OCI-LY3 (cell line): ENCODE measurements around the gene HAP1.

Experiments
- H2AFZ ChIP-seq: fragments of 200-600, 300-600 bp; shearing (Covaris generic); 2 replicates; pipeline ENCODE4 v1.6.0; 2014; ENCODE audit warnings: antibody characterized with exemption, low read depth, low read length
- H3K27ac ChIP-seq: fragments of 200-600, 300-600 bp; sonication (generic); 2 replicates; pipeline ENCODE4 v1.5.1; 2014; ENCODE audit warnings: mild to moderate bottlenecking, low read length, moderate library complexity, mixed read lengths
- H3K27me3 ChIP-seq: fragments of 200-600, 300-600 bp; sonication (generic); 2 replicates; pipeline ENCODE4 v1.6.1; 2014; ENCODE audit warnings: low read depth, low read length, mixed read lengths
- H3K36me3 ChIP-seq: fragments of 200-600, 300-600 bp; sonication (generic); replicated peaks from 2 replicates; pipeline ENCODE3; 2014; ENCODE audit warnings: low read depth, low read length, mixed read lengths
- H3K4me1 ChIP-seq: fragments of 300-600, 200-600 bp; sonication (generic); 2 replicates; pipeline ENCODE4 v1.6.1; 2014; ENCODE audit warnings: low read length, mixed read lengths
- H3K4me2 ChIP-seq: fragments of 200-600, 300-600 bp; sonication (generic); 2 replicates; pipeline ENCODE4 v1.6.1; 2014; ENCODE audit warnings: low read length, mixed read lengths
- H3K4me3 ChIP-seq: fragments of 300-600, 200-600 bp; sonication (generic); 2 replicates; pipeline ENCODE4 v1.5.1; 2014; ENCODE audit warnings: antibody characterized with exemption, mild to moderate bottlenecking, low read length, moderate library complexity
- H3K79me2 ChIP-seq: fragments of 300-600, 200-600 bp; shearing (Covaris generic); 2 replicates; pipeline ENCODE4 v1.6.1; 2014; ENCODE audit warnings: mild to moderate bottlenecking, low read length, mixed read lengths
- H3K9ac ChIP-seq: fragments of 300-600, 200-600 bp; shearing (Covaris generic); 2 replicates; pipeline ENCODE4 v1.6.0; 2014; ENCODE audit warnings: mild to moderate bottlenecking, low read length, moderate library complexity
- H3K9me3 ChIP-seq: fragments of 200-600, 300-600 bp; shearing (Covaris generic); 2 replicates; pipeline ENCODE4 v1.6.1; 2014; ENCODE audit warnings: low read length, mixed read lengths; ENCODE audit not compliant: insufficient read depth
- H4K20me1 ChIP-seq: fragments of 200-600, 300-600 bp; sonication (generic); 2 replicates; pipeline ENCODE4 v1.6.1; 2016; ENCODE audit warnings: low read length, mixed read lengths; ENCODE audit not compliant: insufficient read depth
- EZH2phosphoT487 ChIP-seq: fragments of 200-600 bp; shearing (Covaris generic); IDR thresholded peaks from 2 replicates; pipeline ENCODE4 v1.6.1; 2018; ENCODE audit warnings: antibody characterized with exemption, mixed run types, low read depth
- TF ChIP-seq, protein P1 (sequence below): fragments of 200-600, 300-600 bp; sonication (generic); IDR thresholded peaks from 2 replicates; pipeline ENCODE4 v1.5.1; 2014; ENCODE audit warnings: antibody characterized with exemption, low read length, low read depth

Gene HAP1

DNA sequence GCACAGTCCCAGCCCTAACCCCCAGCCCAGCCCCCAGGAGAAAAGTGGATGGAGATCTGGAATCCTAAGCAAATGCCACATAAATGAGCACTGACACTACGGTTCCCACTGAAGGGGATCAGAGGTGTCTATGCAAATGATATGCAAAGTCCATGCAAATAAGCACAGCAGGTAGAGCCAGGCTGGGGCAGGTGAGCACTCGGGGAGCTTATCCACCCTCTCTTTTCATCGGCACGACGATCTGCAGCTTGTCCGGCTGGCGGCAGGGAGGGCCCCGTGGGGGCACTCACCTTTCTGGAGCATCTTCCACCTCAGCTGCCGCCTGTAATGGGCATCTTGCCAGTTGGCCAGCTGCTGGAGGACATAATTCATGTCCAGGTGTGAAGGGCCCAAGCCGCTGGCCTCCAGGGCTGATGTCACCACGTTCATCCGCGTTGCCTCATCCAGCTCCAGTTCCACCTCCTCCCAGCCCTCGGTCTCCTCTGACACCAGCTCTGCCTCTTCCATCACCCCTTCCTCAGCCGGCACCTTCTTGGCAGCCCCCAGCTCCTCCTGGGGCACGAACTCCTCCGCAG lies 9.9 kb downstream of the HAP1 start:
- no peaks in the 10 kb centered on the region for H3K27me3 ChIP-seq
- H3K4me1 ChIP-seq, result no peaks in the 10 kb centered on the region
- H3K9me3 ChIP-seq, result no peaks in the 10 kb centered on the region
- no peaks in the 10 kb centered on the region for H3K79me2 ChIP-seq
- H3K36me3 ChIP-seq, result no peaks in the 10 kb centered on the region
- TF ChIP-seq EZH2phosphoT487, result no peak
- TF ChIP-seq, protein P1, sequence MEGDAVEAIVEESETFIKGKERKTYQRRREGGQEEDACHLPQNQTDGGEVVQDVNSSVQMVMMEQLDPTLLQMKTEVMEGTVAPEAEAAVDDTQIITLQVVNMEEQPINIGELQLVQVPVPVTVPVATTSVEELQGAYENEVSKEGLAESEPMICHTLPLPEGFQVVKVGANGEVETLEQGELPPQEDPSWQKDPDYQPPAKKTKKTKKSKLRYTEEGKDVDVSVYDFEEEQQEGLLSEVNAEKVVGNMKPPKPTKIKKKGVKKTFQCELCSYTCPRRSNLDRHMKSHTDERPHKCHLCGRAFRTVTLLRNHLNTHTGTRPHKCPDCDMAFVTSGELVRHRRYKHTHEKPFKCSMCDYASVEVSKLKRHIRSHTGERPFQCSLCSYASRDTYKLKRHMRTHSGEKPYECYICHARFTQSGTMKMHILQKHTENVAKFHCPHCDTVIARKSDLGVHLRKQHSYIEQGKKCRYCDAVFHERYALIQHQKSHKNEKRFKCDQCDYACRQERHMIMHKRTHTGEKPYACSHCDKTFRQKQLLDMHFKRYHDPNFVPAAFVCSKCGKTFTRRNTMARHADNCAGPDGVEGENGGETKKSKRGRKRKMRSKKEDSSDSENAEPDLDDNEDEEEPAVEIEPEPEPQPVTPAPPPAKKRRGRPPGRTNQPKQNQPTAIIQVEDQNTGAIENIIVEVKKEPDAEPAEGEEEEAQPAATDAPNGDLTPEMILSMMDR, result no peak
- no peak overlapping the region for H3K4me3 ChIP-seq
- H3K27ac ChIP-seq, result no peak overlapping the region
- H2AFZ ChIP-seq, result no peak overlapping the region
- H4K20me1 ChIP-seq, result no peaks in the 10 kb centered on the region
- H3K4me2 ChIP-seq, result no peak overlapping the region
- H3K9ac ChIP-seq, result no peak overlapping the region

DNA sequence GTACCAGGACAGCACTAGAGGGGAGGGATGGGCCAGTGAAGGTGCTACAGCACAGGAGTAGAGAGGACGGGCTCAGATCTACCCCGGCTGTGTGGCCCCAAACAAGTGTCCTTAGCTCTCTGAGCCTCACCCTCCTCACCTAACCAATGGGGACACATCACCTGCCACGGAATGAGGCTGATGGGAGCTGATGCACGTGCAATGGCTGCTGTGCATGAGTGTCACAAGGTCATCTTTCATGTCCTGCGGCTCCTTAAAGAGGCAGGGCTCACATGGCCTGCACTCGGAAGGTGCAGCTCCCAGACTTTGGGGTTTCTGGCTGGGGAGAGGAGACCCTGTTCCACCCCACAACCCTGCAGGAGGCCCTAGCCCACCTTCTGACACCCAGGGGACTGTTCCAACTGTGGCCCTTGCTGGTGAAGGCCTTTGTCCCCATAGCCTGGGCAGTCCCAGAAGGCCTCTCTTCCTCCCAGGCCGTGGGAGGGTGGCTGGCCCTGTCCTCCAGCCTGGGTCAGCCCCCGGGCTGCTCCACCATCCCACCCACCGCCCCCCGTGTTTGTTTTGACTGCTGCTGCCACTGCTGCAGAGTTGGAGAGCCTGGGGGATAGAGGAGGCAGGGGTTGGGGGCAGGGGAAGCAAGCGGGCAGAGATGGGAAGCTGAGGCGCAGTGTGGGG lies 10.5 kb downstream of the HAP1 start:
- no peaks in the 10 kb centered on the region for H3K79me2 ChIP-seq
- H3K36me3 ChIP-seq, result no peaks in the 10 kb centered on the region
- H3K4me3 ChIP-seq, result no peak overlapping the region
- no peaks in the 10 kb centered on the region for H4K20me1 ChIP-seq
- no peaks in the 10 kb centered on the region for H3K4me1 ChIP-seq
- no peak overlapping the region for H3K4me2 ChIP-seq
- no peak overlapping the region for H2AFZ ChIP-seq
- H3K27me3 ChIP-seq, result no peaks in the 10 kb centered on the region
- no peaks in the 10 kb centered on the region for H3K9me3 ChIP-seq
- no peak overlapping the region for H3K9ac ChIP-seq
- TF ChIP-seq EZH2phosphoT487, result no peak
- TF ChIP-seq, protein P1, result no peak
- H3K27ac ChIP-seq, result no peak overlapping the region

DNA sequence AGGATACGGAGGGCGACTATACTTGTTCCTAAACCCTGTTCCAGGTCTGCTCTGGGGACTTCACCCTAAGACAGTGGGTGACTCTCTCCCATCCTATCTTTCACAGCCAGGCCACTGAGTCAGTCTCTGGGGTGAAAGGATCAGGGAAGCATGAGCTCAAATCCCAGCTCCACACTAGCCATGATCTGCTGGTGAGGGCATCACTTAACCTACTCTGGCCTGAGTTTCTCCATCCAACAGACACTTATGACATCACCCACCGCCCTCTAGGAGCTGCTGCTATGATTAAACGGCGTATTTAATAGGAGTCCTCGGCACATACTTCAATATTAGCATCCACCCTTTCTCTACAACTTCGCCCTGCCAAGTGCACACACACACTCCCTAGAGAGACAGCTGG lies 12.2 kb downstream of the HAP1 start:
- Histone ChIP-seq H3K9ac (no peak overlapping the region), H3K4me3 (no peak overlapping the region), H3K79me2 (no peaks in the 10 kb centered on the region), H4K20me1 (no peaks in the 10 kb centered on the region), H3K36me3 (no peaks in the 10 kb centered on the region), H3K4me2 (no peak overlapping the region), H3K9me3 (no peaks in the 10 kb centered on the region), H3K27me3 (peaks cover 4% of the 10 kb centered on the region; the same call in 1 of the 2 replicates), H2AFZ (no peak overlapping the region), H3K4me1 (no peaks in the 10 kb centered on the region), H3K27ac (no peak overlapping the region)
- TF ChIP-seq, protein P1, result no peak
- TF ChIP-seq EZH2phosphoT487, result no peak

DNA sequence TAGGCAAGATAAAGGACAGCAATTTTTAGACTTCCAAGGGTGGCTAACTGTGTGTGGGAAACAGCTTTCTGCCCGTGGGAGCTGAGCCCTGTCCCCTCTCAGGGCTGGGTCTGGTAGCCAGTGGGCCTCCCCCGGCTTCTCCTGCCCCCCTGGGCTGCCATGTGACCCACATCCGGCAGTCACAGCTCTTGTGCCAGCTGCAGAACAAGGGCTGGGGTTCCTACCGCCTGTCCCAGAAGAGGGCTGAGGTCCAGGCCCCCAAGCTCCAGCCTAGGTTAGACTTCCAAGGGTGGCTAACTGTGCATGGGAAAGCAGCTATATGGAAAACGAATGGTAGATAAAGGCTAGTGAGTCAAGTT lies 16.2 kb downstream of the HAP1 start:
- no peak for TF ChIP-seq EZH2phosphoT487
- TF ChIP-seq, protein P1, result no peak

More for the DNA sequence above, 16.2 kb downstream of the HAP1 start:
- Histone ChIP-seq H2AFZ (no peak overlapping the region), H3K79me2 (no peaks in the 10 kb centered on the region), H3K9me3 (no peaks in the 10 kb centered on the region), H3K4me3 (no peak overlapping the region), H4K20me1 (no peaks in the 10 kb centered on the region), H3K27me3 (peaks cover 4% of the 10 kb centered on the region; the same call in 1 of the 2 replicates), H3K4me1 (no peaks in the 10 kb centered on the region), H3K36me3 (no peaks in the 10 kb centered on the region), H3K9ac (no peak overlapping the region), H3K4me2 (no peak overlapping the region), H3K27ac (no peak overlapping the region)
